Measurements from ENCODE around the gene MYO3B.

The MYO3B gene

DNA sequence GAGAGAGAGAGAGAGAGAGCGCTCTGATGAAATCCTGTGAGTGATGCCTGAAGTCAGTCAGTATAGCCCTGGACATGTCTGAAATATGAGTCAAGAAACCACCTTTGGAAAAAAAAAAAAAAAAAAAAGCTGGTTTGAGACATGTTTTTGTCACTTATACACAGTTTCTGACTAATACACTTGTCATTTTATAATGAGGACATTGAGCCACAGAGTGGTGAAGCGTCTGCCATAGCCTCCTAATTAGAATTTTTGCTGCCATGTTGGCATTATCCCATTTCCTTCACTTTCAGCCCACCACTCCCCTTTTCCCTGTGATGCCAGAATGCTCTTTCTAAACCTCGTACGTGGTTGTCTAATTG lies 15.7 kb upstream of the MYO3B start:
- H3K4me3 ChIP-seq (ENCODE audit: low read depth, low read length), result no peak overlapping the region
- TF ChIP-seq, protein P1, sequence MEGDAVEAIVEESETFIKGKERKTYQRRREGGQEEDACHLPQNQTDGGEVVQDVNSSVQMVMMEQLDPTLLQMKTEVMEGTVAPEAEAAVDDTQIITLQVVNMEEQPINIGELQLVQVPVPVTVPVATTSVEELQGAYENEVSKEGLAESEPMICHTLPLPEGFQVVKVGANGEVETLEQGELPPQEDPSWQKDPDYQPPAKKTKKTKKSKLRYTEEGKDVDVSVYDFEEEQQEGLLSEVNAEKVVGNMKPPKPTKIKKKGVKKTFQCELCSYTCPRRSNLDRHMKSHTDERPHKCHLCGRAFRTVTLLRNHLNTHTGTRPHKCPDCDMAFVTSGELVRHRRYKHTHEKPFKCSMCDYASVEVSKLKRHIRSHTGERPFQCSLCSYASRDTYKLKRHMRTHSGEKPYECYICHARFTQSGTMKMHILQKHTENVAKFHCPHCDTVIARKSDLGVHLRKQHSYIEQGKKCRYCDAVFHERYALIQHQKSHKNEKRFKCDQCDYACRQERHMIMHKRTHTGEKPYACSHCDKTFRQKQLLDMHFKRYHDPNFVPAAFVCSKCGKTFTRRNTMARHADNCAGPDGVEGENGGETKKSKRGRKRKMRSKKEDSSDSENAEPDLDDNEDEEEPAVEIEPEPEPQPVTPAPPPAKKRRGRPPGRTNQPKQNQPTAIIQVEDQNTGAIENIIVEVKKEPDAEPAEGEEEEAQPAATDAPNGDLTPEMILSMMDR (IDR thresholded peaks at IDR 0.05; ENCODE audit: low read depth, low read length, missing control alignments), result no peak
- DNase-seq (ENCODE audit: low read depth), result no peak

DNA sequence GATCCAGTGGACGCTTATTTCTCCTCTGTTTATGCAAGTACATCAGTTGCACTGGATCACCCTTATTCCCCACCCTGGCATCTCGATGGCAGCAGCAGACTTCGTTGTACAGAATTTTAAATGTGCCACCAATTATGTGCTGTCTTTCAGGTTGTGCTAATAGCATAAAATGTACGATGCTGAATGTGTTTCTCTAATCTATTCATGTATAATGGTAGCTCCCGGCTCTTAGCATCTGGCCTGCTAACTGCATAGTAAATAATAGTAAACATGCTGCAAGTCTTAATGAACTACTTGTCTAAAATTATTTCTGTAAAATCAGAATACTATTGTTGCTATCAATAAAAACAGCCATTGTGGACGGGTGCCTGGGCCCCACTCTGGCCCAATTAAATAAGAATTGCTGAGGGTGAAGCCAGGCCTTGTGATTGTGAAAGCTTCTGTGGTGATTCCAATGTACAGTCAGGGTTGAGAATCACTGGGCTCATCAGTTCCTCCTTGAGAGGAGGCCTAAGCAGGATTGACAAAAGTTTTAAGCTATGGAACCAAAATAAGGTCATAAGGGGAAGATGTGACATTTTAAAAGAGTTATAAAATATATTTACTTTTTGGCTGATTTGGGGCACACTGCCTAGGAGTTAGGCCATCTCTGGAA lies 14.4 kb upstream of the MYO3B start:
- no peak for DNase-seq (ENCODE audit: low read depth)
- H3K4me3 ChIP-seq (ENCODE audit: low read depth, low read length), result no peak overlapping the region
- TF ChIP-seq, protein P1 (IDR thresholded peaks at IDR 0.05; ENCODE audit: low read depth, low read length, missing control alignments), result no peak

DNA sequence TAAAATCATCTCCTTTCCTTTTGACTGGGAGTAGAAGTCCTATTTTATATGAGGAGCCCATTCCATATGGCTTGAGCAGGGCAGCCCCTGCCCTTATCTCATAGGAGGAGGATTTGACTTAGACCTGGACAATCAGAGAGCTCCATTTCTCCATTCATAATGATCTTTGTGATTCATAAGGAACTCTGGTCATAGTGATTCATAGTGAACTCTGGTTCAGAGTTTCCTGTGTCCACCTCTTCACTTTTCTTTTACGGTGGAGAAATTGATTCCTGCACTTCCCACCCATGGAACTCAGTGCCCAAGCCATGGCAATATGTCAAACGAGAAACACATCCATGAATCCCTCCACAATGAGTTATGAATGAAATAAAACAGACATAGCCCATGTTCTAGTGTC lies 12.8 kb upstream of the MYO3B start:
- H3K4me3 ChIP-seq (ENCODE audit: low read depth, low read length), result no peak overlapping the region
- DNase-seq (ENCODE audit: low read depth), result no peak
- TF ChIP-seq, protein P1 (IDR thresholded peaks at IDR 0.05; ENCODE audit: low read depth, low read length, missing control alignments), result no peak

- no peak for DNase-seq (ENCODE audit: low read depth)
- TF ChIP-seq, protein P1 (IDR thresholded peaks at IDR 0.05; ENCODE audit: low read depth, low read length, missing control alignments), result no peak
- no peak overlapping the region for H3K4me3 ChIP-seq (ENCODE audit: low read depth, low read length)
Measured at GRCh38 chr2:170166735-170167134, 11.2 kb upstream of the MYO3B start.

- H3K4me3 ChIP-seq (ENCODE audit: low read depth, low read length), result no peak overlapping the region
- no peak for DNase-seq (ENCODE audit: low read depth)
- TF ChIP-seq, protein P1 (IDR thresholded peaks at IDR 0.05; ENCODE audit: low read depth, low read length, missing control alignments), result no peak
Measured at GRCh38 chr2:170170281-170171040, 7.5 kb upstream of the MYO3B start.

DNA sequence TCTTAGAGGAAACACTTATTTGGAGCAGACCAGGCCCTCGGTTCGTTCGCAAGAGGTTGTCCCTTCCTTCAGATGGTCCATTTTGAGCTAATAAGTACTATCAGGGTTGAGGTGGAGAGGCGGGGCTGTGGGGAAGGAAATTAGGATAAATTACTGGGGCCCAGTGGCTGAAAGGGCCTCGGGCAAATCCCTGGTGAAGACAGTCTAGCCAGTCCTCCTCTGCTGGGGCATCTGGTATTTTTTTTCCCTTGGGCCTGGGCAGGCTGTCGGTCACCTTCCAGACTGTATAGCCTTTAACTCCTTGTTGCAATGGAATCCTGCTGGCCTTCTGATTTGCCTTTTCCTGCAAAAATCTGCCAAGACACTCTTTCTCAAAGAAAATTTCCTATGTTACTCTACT lies 1.7 kb upstream of the MYO3B start:
- no peak for DNase-seq (ENCODE audit: low read depth)
- H3K4me3 ChIP-seq (ENCODE audit: low read depth, low read length), result no peak overlapping the region
- TF ChIP-seq, protein P1 (IDR thresholded peaks at IDR 0.05; ENCODE audit: low read depth, low read length, missing control alignments), result no peak
